DMS153 treated with DMSO at 0.1 percent for 48 hours (cell line): ENCODE data around the gene ADARB2.

Experiments
- DNase-seq: peaks from one replicate; lab custom pipeline; 2025; ENCODE audit not compliant: unreplicated experiment; lab: John Stamatoyannopoulos, UW

Gene ADARB2

GRCh38 chr10:1687190-1687589 lies 50.1 kb downstream of the ADARB2 start:
- DNase-seq: no peak

DNA sequence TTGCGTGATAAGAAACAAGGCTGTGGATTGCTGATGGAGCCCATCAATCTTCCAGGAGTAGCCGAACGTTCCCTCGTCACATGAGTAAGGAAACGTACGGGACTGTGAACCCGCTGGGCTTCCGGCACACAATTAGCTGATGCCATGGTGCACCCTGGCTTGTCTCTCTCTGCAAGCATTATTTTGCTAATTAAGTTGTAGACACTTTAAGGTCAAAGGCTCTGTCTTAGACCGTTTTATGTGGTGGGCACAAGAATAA lies 50.9 kb downstream of the ADARB2 start:
- DNase-seq: no peak

GRCh38 chr10:1685699-1686490 lies 51.4 kb downstream of the ADARB2 start:
- no peak for DNase-seq

GRCh38 chr10:1684991-1685390 lies 52.3 kb downstream of the ADARB2 start:
- no peak for DNase-seq

- DNase-seq: no peak
These were observed 53.7 kb downstream of the ADARB2 start for GRCh38 chr10:1683649-1684048.

DNA sequence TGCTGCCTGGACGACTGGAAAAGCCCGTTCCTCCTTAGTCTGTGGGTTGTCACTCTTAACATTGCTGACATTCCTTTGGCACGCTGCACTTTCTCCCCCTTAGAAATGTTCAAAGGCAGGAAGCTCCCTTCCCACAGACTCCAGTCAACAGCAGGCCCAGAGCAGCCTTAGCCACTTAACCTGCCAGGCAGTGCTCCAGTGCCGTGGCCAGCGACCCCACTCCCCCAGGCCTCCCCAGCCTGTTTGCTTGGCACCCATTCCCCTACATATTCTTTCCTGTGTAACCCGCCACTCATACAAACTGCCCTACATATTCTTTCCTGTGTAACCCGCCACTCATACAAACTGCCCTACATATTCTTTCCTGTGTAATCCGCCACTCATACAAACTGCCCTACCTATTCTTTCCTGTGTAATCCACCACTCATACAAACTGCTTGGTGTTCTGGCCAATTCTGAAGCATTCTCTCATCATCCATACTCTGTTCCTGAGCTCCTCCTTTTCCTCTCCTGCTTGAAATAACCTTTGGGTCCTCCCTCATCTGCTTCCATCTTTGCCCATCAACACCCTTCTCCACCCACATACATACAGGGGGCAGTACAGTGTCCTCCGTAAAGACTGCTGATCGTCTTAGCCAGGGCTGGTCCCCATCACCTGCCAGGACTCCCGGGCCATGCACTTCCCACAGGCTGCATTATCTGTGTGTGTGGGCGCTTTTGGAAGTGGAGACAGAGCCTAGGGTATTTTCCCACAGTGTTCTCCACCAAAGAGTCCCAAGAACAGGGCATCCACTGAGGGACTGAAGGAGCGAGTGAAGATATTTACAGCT lies 57.3 kb downstream of the ADARB2 start:
- no peak for DNase-seq

DNA sequence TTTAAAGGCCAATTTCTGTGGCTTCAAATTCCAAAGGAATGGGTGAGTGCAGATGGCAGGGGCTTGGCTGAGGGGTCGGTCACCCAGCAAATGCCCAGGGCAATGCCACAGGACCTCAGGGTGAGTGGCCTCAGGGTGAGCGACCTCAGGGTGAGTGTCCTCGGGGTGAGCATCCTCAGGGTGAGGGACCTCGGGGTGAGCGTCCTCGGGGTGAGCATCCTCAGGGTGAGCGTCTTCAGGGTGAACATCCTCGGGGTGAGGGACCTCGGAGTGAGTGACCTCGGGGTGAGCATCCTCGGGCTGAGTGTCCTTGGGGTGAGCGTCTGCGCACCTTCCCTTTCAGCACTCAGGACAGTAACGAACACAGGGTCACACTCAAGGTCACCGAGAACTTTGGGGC lies 59.2 kb downstream of the ADARB2 start:
- no peak for DNase-seq

GRCh38 chr10:1677307-1677939 lies 59.9 kb downstream of the ADARB2 start:
- DNase-seq: no peak

DNA sequence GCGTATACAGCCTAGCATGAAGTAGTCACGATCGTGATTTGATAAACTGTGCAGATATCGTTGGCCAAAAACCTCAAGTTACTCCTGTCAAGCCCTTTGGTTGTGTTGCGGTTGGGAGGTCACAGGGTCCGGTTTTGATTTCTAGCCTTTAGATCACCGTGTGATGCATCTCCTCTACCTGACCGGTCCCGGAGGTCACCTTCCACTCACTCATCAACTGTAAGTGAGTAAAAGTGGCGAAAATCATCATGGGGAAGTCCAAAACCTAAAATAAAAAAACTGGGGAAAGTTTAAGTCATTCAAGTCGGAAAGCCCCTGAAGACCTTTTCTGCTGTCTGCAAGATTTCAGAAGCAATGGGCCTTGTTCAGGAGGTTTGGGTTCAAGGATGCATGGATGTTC lies 62.8 kb downstream of the ADARB2 start:
- no peak for DNase-seq

- DNase-seq: no peak
These were observed 63.6 kb downstream of the ADARB2 start for GRCh38 chr10:1673568-1674345.

DNA sequence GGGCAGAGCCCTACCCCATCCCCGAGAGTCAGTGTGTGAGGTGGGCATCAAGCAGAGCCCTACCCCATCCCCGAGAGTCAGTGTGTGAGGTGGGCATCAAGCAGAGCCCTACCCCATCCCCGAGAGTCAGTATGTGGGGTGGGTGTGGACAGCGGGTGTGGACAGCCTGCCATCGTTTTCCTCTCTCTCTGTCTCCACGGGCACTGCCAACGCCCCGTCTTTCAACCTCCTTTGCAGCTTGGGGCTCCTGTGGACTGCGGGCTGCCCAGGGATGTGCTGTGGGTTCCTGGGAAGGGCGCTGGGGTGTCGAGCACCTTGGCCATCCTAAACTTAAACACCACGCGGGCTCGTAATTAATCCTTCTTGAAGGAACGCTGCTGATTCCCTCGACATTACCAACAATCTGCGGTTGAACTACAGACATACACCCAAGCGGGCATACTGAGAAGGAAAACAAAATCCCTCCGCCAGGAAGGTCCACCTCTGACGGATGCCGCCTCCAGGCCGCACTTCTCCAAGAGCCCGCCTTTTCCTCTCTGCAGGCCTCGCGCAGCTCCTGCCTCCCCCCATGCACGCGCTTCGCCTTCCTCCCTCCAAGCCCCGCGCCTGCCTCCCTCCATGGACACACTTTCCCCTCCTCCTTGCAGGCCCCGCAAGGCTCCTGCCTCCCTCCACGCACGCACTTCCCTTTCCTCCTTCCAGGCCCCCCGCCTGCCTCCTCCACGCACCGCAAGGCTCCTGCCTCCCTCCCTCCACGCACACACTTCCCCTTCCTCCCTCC lies 65.1 kb downstream of the ADARB2 start:
- no peak for DNase-seq

GRCh38 chr10:1671366-1672000 lies 65.8 kb downstream of the ADARB2 start:
- no peak for DNase-seq

DNA sequence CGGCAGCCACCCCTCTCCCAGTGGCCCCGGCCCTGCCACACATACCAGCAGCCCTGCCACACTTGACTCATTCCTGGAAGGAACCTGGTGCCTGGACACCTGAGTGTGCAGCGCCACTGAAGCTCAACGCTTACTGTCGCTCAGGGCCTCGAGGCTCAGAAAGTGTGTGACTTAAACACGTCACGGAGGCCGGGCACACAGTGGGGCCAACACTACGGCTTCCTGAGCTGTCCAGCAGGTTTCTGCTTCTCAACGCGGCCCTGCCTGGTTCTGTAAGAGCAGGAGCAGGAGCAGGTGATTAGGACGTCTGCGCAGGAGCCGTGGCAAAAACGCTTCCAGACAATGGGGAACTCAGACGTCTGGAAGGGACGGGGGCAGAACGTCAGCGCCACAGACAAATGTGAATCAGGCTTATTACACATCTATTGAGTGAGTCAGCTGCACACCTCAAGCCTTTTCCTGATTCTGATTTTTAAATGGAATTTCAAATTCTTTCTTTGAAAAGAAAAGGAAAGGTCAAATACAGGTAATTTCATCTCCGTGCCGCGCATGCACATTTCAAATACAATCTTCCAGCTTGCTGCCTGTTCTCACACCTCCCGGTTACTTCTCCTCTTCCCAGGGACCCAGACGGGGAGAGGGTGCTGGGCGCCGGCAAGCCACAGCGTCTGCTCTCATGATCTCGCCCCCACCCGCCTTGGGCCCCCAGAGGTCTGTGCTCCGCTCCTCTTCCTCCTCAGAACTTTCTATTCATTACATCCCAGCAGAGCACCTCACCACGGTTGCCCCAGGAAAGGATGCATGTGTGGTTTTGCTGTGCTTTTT lies 66.6 kb downstream of the ADARB2 start:
- no peak for DNase-seq

DNA sequence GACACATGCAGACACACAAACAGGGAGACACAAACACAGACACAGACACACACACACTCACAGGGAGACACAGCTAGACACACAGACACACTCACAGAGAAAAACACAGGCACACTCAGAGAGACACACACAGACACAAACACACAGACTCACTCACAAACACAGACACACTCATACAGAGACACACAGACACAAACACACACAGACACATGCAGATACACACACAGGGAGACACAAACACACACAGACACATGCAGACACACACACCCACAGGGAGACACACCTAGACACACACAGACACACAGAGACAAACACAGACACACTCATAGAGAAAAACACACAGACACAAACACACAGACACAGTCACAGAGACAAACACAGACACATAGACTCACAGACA lies 67.9 kb downstream of the ADARB2 start:
- no peak for DNase-seq

DNA sequence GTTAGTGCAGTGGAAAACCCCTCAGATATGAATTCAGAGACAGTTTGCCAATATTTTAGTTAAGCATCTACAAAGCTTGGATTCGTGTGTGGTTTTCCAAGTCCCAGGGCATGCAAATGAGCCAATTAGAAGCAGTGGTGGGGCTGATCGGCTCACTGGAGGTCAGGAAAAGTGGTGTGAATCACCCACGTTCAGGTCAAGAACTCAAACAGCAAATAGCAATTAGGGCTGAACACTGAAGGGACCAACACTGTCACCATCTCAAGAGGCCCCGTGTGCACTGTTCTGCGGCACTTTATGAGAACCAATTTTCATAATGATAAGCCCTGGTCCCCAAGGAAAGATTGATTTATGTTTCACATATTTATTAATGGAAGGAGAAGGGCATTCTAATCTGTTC lies 68.9 kb downstream of the ADARB2 start:
- no peak for DNase-seq

- DNase-seq: no peak
These were observed 69.9 kb downstream of the ADARB2 start for GRCh38 chr10:1667392-1667791.

DNA sequence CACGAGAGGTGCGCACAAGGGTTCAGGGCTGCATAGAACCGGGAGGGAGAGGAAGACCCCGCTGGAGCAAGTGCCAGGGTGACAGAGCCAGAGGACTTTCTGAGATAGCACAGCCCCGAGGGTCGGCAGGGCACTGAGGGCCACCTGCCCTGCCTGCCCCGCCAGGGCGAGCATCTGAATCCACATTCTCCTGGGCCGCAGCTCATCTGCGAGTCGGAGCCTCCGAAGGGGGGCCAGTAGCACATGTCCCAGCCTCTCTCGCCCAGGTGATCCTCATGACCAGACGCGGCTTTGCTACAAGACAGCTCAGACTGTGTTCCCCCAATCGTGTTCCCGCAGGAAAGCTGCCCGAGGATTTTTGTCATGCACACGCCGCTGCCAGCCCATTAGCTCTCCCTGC lies 71.2 kb downstream of the ADARB2 start:
- no peak for DNase-seq

- no peak for DNase-seq
These were observed 71.6 kb downstream of the ADARB2 start for GRCh38 chr10:1665681-1666080.

DNA sequence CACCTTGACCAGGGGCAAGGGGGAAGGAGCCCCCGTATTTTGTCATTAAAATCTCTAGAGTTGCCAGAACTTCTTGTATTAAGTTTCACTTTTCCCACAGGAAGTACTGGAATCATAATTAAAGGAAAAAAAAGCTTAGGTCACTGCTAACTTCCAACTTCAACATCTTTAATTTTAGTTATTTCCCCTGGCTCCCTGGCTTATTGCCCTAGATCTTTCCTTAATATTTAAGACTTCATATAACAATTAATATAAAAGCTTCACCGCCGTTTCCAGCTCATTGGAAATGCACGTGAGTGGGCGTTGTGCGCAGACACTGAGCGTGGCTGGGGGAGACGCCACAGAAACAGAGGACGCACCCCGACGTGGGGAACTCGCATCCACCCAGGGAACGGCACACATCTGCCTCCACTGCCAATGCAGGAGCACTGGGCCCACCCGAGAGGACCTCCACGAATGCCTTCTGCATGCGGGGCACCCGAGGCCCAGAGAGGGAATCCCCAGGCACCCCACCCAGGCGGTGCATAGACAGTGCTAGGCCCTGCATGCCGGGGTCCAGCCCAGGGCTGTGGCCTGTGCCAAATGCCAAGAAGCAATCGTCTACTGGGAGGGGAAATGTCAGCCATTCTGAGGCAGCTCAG lies 72.2 kb downstream of the ADARB2 start:
- no peak for DNase-seq
